K562 (cell line): Measurements from ENCODE around the gene NAA38. TPM values are rescaled to one million over a fixed set of nuclear protein-coding genes. Genes with fewer than 3 reads are reported as not detected.

Experiments used
- CBX3 ChIP-seq, 2 experiments: IDR thresholded peaks; 1 replicate in 1 of 2; 2 replicates in 1 of 2; pipeline ENCODE4 v1.6.1; 2012; ENCODE audit warnings: inconsistent platforms in 2 of 2, low read length in 2 of 2, borderline replicate concordance in 1 of 2, control low read depth in 1 of 2
- CTBP1 ChIP-seq: fragments of 450-650 bp; IDR thresholded peaks from 2 replicates; pipeline ENCODE4 v1.6.1; 2016; ENCODE audit warnings: borderline replicate concordance
- FOS ChIP-seq: IDR thresholded peaks from 3 replicates; pipeline ENCODE4 v1.6.1; 2011; ENCODE audit not compliant: insufficient read length; ENCODE audit errors: extremely low read depth
- HCFC1 ChIP-seq: IDR thresholded peaks from 2 replicates; pipeline ENCODE4 v1.6.1; 2012; ENCODE audit warnings: low read depth, low read length, improper control_type of control experiment
- HNRNPK ChIP-seq: fragments of 200-400 bp; formaldehyde crosslinking; IDR thresholded peaks from one replicate; pipeline ENCODE4 v1.6.1; 2018; ENCODE audit warnings: mild to moderate bottlenecking, low read depth, low read length; ENCODE audit not compliant: poor library complexity, severe bottlenecking
- MAZ ChIP-seq, 2 experiments: fragments of 450-650 bp in 1 of 2; sonication (generic) in 1 of 2; formaldehyde crosslinking; IDR thresholded peaks in 1 of 2; conservative IDR thresholded peaks in 1 of 2; 2 replicates each; pipeline versions ENCODE4 v1.4.0 to v1.5.0; 2020; ENCODE audit warnings: mild to moderate bottlenecking in 1 of 2, missing genetic modification reagents in 1 of 2
- MCM2 ChIP-seq: fragments of 450-650 bp; IDR thresholded peaks from 2 replicates; pipeline ENCODE4 v1.6.1; 2017; ENCODE audit warnings: low read depth, mild to moderate bottlenecking
- PHTF2 ChIP-seq: fragments of 250-450 bp; sonication (Bioruptor Pico); IDR thresholded peaks from 2 replicates; pipeline ENCODE4 v1.5.0; 2021; ENCODE audit warnings: mild to moderate bottlenecking
- TCF7L2 ChIP-seq: fragments of 150-350 bp; IDR thresholded peaks from 2 replicates; pipeline ENCODE4 v1.6.1; 2016; ENCODE audit warnings: low read depth, mild to moderate bottlenecking, low read length, moderate library complexity
- TCFL5 ChIP-seq: fragments of 250-450 bp; sonication (Bioruptor Pico); conservative IDR thresholded peaks from 2 replicates; pipeline ENCODE4 v1.6.1; 2021; ENCODE audit warnings: mild to moderate bottlenecking, moderate library complexity, matching md5 sums
- XRCC3 ChIP-seq: fragments of 450-650 bp; IDR thresholded peaks from 2 replicates; pipeline ENCODE4 v1.6.1; 2017; ENCODE audit warnings: mild to moderate bottlenecking, moderate library complexity
- ZNF354B ChIP-seq: fragments of 250-450 bp; sonication (Bioruptor Pico); IDR thresholded peaks from 2 replicates; pipeline ENCODE4 v1.4.0; 2020
- ZNF431 ChIP-seq: sonication (generic); formaldehyde crosslinking; IDR thresholded peaks from 2 replicates; pipeline ENCODE4 v1.8.0; 2022; ENCODE audit warnings: mild to moderate bottlenecking, missing genetic modification reagents
- ZNF76 ChIP-seq: fragments of 250-450 bp; sonication (Bioruptor Pico); IDR thresholded peaks from 2 replicates; pipeline ENCODE4 v1.4.0; 2020; ENCODE audit warnings: mild to moderate bottlenecking, moderate library complexity, borderline replicate concordance
- ZNF778 ChIP-seq: fragments of 450-650 bp; formaldehyde crosslinking; IDR thresholded peaks from 2 replicates; pipeline ENCODE4 v1.4.0; 2020; ENCODE audit warnings: mild to moderate bottlenecking, moderate library complexity
- polyA plus RNA-seq, 8 experiments: library from polyadenylated mRNA; depleted of rRNA in 4 of 8; stranded (reverse) in 5 of 8; unstranded in 3 of 8; fragments of >200 nt; fragmentation: Nextera tagmentation in 2 of 8; fragmentation: Illumina TruSeq in 1 of 8; extraction: Ambion mirVana in 2 of 8; extraction: Trizol in 1 of 8; gene quantifications; 2 replicates each; pipeline versions ENCODE4 v1.2.1 to v1.2.3, GENCODE V29; 2011 to 2014; ENCODE audit warnings: inconsistent platforms in 1 of 8, missing spikeins in 1 of 8
- total RNA-seq, 7 experiments: library from RNA; depleted of rRNA in 6 of 7; stranded (reverse); fragments of >200 nt in 6 of 7; fragmentation: Illumina TruSeq in 2 of 7; extraction: Trizol in 2 of 7; gene quantifications; 2 replicates each; pipeline versions ENCODE4 v1.2.1 to v1.2.3, GENCODE V29; 2011 to 2021; ENCODE audit warnings: low replicate concordance in 1 of 7
- TF ChIP-seq, protein P1 (sequence below): fragments of 450-650 bp; IDR thresholded peaks from 2 replicates; pipeline ENCODE4 v1.6.1; 2016; ENCODE audit warnings: low read depth
- TF ChIP-seq, protein P2 (sequence below): fragments of 450-650 bp; formaldehyde crosslinking; IDR thresholded peaks from 2 replicates; pipeline ENCODE4 v1.4.0; 2022; ENCODE audit warnings: missing genetic modification characterization
- TF ChIP-seq, protein P3 (sequence below), 2 experiments: fragments of 450-650 bp; IDR thresholded peaks; 2 replicates each; pipeline ENCODE4 v1.6.1; 2016

NAA38 gene
- total and polyA plus RNA-seq, 9 of the 15 experiments (the other 6 are each of a cell fraction or from before 2014, with no cell fraction given) = 16.4 to 99.8 (median 57.3) TPM

DNA sequence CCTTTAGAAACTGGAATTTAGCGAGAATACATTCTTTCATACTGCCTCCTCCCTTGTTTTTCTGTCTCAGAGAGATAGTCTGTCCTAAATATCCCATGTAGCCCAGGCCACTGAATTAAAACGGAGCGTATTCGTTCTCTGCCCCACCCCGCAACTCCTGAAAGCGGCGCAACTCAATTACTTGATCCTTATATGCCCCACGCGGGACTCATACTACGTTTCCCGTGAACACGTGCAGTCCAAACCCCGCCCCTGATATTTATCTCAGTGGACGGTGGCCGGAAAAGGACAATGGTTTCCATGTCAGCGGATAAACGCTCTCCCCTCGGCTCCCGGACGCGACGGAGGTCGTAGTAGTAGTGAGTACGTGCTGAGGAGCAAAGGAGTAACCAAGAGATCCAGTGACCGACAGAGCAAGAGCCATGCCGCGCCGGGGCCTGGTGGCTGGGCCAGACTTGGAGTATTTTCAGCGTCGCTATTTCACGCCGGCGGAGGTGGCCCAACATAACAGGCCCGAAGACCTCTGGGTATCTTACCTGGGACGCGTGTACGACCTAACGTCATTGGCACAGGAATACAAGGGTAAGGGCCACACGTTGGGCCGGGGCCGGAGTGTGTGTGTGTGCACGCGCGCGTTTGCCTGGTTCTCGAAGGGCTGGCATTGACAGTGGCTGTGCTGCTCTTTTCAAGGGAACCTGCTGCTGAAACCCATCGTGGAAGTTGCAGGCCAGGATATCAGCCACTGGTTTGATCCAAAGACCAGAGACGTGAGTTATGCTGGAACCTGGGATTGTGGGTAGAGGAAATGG, 558 bp upstream of the NAA38 start, which contains the start of gene CYB5D1 (continued):
- TF ChIP-seq, protein P1, sequence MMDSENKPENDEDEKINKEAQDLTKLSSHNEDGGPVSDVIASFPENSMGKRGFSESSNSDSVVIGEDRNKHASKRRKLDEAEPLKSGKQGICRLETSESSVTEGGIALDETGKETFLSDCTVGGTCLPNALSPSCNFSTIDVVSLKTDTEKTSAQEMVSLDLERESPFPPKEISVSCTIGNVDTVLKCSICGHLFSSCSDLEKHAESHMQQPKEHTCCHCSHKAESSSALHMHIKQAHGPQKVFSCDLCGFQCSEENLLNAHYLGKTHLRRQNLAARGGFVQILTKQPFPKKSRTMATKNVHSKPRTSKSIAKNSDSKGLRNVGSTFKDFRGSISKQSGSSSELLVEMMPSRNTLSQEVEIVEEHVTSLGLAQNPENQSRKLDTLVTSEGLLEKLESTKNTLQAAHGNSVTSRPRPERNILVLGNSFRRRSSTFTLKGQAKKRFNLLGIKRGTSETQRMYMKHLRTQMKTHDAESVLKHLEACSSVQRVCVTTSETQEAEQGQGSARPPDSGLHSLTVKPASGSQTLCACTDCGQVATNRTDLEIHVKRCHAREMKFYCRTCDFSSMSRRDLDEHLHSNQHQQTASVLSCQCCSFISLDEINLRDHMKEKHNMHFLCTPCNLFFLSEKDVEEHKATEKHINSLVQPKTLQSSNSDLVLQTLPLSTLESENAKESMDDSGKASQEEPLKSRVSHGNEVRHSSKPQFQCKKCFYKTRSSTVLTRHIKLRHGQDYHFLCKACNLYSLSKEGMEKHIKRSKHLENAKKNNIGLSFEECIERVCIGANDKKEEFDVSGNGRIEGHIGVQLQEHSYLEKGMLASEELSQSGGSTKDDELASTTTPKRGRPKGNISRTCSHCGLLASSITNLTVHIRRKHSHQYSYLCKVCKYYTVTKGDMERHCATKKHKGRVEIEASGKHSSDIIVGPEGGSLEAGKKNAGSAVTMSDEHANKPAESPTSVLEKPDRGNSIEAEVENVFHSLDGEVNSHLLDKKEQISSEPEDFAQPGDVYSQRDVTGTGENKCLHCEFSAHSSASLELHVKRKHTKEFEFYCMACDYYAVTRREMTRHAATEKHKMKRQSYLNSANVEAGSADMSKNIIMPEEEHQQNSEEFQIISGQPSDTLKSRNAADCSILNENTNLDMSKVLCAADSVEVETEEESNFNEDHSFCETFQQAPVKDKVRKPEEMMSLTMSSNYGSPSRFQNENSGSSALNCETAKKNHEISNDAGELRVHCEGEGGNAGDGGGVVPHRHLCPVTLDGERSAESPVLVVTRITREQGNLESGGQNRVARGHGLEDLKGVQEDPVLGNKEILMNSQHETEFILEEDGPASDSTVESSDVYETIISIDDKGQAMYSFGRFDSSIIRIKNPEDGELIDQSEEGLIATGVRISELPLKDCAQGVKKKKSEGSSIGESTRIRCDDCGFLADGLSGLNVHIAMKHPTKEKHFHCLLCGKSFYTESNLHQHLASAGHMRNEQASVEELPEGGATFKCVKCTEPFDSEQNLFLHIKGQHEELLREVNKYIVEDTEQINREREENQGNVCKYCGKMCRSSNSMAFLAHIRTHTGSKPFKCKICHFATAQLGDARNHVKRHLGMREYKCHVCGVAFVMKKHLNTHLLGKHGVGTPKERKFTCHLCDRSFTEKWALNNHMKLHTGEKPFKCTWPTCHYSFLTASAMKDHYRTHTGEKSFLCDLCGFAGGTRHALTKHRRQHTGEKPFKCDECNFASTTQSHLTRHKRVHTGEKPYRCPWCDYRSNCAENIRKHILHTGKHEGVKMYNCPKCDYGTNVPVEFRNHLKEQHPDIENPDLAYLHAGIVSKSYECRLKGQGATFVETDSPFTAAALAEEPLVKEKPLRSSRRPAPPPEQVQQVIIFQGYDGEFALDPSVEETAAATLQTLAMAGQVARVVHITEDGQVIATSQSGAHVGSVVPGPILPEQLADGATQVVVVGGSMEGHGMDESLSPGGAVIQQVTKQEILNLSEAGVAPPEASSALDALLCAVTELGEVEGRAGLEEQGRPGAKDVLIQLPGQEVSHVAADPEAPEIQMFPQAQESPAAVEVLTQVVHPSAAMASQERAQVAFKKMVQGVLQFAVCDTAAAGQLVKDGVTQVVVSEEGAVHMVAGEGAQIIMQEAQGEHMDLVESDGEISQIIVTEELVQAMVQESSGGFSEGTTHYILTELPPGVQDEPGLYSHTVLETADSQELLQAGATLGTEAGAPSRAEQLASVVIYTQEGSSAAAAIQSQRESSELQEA = peak; percentile 96
- peak; percentile 84 for TF ChIP-seq HCFC1
- no peak for TF ChIP-seq CTBP1
- no peak for TF ChIP-seq PHTF2 (CRISPR knock-in tag)
- no peak for TF ChIP-seq ZNF778
- TF ChIP-seq ZNF354B = no peak
- no peak for TF ChIP-seq MAZ (CRISPR knock-in tag; conservative IDR thresholded peaks at IDR 0.05 in 1 of 2, IDR thresholded peaks at IDR 0.05 in 1 of 2)
- no peak for TF ChIP-seq TCF7L2
- TF ChIP-seq MCM2 = no peak
- TF ChIP-seq, protein P2, sequence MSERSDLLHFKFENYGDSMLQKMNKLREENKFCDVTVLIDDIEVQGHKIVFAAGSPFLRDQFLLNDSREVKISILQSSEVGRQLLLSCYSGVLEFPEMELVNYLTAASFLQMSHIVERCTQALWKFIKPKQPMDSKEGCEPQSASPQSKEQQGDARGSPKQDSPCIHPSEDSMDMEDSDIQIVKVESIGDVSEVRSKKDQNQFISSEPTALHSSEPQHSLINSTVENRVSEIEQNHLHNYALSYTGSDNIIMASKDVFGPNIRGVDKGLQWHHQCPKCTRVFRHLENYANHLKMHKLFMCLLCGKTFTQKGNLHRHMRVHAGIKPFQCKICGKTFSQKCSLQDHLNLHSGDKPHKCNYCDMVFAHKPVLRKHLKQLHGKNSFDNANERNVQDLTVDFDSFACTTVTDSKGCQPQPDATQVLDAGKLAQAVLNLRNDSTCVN (CRISPR knock-in tag) = no peak
- no peak for TF ChIP-seq ZNF76 (CRISPR knock-in tag)
- TF ChIP-seq FOS = no peak
- TF ChIP-seq XRCC3 = no peak
- TF ChIP-seq, protein P3, sequence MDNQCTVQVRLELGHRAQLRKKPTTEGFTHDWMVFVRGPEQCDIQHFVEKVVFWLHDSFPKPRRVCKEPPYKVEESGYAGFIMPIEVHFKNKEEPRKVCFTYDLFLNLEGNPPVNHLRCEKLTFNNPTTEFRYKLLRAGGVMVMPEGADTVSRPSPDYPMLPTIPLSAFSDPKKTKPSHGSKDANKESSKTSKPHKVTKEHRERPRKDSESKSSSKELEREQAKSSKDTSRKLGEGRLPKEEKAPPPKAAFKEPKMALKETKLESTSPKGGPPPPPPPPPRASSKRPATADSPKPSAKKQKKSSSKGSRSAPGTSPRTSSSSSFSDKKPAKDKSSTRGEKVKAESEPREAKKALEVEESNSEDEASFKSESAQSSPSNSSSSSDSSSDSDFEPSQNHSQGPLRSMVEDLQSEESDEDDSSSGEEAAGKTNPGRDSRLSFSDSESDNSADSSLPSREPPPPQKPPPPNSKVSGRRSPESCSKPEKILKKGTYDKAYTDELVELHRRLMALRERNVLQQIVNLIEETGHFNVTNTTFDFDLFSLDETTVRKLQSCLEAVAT (IDR thresholded peaks at IDR 0.05) = no peak
- no peak for TF ChIP-seq HNRNPK
- no peak for TF ChIP-seq CBX3 (IDR thresholded peaks at IDR 0.05; ENCODE audit: borderline replicate concordance in 1 of 2, low read length in 2 of 2)
- TF ChIP-seq ZNF431 (CRISPR knock-in tag) = no peak
- no peak for TF ChIP-seq TCFL5
